Cardiac fibroblast (primary cell): ENCODE results near the gene ZNHIT1.
"Not testable (repeated sequence)": the region's sequence is repeated elsewhere in the genome, so short reads cannot be mapped to it uniquely, and the experiment has no call there.

Experiments used
- DNase-seq, 2 donors: peaks; one replicate each; pipeline versions ENCODE4 v3.0.0 to v3.0.0-alpha.2; 2010; ENCODE audit warnings: low read depth in 2 of 2
- H3K4me3 ChIP-seq, 2 donors: replicated peaks in 1 of 2; 1 replicate in 1 of 2; 2 replicates in 1 of 2; pipeline ENCODE4 v1.5.1; 2011; ENCODE audit warnings: low read depth in 2 of 2, low read length in 2 of 2, mild to moderate bottlenecking in 2 of 2, moderate library complexity in 1 of 2
- TF ChIP-seq, protein P1 (sequence below): IDR thresholded peaks from one replicate; pipeline ENCODE4 v1.5.1; 2011; ENCODE audit warnings: low read depth, mild to moderate bottlenecking, low read length, inconsistent platforms

ZNHIT1 gene

GRCh38 chr7:101245147-101245668, 27.2 kb downstream of the ZNHIT1 start:
- TF ChIP-seq, protein P1, sequence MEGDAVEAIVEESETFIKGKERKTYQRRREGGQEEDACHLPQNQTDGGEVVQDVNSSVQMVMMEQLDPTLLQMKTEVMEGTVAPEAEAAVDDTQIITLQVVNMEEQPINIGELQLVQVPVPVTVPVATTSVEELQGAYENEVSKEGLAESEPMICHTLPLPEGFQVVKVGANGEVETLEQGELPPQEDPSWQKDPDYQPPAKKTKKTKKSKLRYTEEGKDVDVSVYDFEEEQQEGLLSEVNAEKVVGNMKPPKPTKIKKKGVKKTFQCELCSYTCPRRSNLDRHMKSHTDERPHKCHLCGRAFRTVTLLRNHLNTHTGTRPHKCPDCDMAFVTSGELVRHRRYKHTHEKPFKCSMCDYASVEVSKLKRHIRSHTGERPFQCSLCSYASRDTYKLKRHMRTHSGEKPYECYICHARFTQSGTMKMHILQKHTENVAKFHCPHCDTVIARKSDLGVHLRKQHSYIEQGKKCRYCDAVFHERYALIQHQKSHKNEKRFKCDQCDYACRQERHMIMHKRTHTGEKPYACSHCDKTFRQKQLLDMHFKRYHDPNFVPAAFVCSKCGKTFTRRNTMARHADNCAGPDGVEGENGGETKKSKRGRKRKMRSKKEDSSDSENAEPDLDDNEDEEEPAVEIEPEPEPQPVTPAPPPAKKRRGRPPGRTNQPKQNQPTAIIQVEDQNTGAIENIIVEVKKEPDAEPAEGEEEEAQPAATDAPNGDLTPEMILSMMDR: no peak
- peak overlapping the region; percentile 94 to 97 for H3K4me3 ChIP-seq
- peak in 1 of 2 donors; percentile 20 for DNase-seq

- no peak for DNase-seq
- TF ChIP-seq, protein P1: no peak
- no peak overlapping the region for H3K4me3 ChIP-seq
These were observed 30.3 kb downstream of the ZNHIT1 start for GRCh38 chr7:101248276-101248675.

DNA sequence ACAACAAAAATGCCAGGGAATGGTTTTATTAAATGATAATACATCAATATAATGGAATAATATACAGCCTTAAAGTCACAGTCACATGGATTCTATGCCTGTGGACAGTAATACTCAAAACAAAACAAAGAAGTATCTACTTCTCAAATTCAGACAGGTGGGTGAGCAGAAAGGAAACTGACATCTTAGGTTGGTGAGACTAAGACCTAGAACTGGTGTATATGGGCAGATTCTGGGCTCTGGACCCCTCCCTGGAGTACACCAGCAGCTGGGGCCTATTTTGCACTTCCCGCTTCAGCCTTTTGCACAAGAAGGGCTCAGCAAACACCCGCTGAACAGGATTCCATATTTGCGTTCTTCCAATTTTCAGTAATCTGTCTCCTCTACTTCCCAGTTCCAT, 32.4 kb downstream of the ZNHIT1 start:
- TF ChIP-seq, protein P1: no peak
- no peak for DNase-seq
- no peak overlapping the region for H3K4me3 ChIP-seq

DNA sequence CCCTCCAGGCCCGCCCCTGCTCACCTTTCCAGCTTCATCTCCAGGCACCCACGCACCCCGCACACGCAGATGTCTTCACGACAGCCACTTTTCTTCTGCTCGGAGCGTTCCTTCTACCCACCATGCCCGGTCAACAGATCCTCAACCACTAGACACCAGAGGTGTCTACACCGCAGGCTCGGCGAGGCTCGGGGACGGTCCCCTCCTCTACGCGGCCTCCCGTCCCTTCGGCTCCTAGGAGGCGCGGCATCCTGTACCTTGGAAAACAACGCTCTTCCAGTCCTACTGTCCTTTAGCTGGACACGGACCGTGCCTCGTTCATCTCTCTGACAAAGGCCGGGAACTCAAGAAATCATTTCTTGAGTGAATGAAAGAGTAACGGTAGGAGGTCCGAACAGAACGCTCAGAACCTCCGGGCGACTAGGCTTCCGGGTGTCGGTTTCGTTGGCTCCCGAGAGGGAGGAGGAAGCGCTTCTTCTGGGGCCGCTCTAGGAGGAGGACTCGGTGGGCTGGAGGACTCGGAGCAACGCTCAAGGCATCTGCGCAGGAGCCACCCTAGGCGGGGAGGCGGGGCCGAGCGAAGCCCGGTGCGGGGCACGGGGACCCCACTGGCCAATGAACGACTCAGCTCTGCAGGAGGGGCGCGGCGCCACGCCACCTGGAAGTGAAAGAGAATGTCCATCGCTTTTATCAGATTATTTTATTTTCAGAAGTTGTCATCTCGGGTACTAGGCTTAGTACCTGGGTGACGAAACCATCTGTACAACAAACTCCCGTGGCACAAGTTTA, 34.1 kb downstream of the ZNHIT1 start:
- peak; percentile 99 for DNase-seq
- TF ChIP-seq, protein P1: peak; percentile 2
- H3K4me3 ChIP-seq: peak overlapping the region; percentile 94 to 95

DNA sequence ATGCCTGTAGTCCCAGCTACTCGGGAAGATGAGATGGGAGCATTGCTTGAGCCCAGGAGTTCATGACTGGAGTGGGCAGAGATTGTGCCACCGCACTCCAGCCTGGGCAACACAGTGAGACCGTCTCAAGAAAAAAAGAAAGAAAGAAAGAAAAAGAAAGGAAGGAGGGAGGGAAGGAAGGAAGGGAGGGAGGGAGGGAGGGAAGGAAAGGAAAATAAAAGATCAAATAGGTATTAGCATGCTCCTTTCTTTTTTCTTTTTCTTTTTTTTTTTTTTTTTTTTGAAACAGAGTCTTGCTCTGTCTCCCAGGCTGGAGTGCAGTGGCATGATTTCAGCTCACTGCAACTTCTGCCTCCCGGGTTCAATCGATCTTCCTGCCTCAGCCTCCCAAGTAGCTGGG, 35.2 kb downstream of the ZNHIT1 start:
- not testable (repeated sequence) for H3K4me3 ChIP-seq, DNase-seq

DNA sequence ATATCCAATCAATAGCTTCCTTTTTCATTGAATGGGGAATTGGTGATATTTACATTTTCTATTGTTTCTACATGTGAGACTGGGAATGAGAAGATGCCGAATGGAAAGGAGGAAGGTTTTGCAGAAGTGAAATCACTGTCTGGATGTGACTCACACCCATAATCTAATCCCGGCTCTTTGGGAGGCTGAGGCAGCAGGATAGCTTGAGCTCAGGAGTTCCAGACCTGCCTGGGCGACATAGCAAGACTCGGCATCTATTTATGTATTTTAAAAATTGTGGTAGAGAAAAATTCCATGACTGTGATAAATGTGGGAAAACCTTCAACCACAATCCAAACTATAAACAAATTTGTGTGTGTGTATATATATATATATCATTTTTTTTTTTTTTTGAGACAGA, 37.8 kb downstream of the ZNHIT1 start:
- no peak for DNase-seq
- TF ChIP-seq, protein P1: no peak
- H3K4me3 ChIP-seq: no peak overlapping the region

DNA sequence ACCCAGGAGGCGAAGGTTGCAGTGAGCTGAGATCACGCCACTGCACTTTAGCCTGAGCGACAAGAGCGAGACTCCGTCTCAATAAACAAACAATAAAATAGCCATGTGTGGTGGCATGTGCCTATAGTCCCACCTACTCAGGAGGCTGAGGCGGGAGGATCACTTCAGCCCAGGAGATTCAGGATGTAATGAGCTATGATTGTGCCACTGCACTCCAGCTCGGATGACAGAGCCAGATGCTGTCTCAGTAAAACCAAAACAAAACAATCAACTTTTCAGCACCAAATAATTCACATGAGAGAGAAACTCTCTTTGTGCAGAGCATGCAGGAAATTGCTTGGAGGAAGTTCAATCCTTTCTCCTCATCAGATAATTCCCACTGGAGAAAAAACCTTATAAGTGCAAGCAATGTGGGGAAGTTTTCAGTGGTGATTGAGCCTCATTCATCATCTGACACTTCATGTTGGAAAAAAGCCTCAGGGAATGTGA, 40.3 kb downstream of the ZNHIT1 start:
- TF ChIP-seq, protein P1: no peak
- H3K4me3 ChIP-seq: no peak overlapping the region
- no peak for DNase-seq

DNA sequence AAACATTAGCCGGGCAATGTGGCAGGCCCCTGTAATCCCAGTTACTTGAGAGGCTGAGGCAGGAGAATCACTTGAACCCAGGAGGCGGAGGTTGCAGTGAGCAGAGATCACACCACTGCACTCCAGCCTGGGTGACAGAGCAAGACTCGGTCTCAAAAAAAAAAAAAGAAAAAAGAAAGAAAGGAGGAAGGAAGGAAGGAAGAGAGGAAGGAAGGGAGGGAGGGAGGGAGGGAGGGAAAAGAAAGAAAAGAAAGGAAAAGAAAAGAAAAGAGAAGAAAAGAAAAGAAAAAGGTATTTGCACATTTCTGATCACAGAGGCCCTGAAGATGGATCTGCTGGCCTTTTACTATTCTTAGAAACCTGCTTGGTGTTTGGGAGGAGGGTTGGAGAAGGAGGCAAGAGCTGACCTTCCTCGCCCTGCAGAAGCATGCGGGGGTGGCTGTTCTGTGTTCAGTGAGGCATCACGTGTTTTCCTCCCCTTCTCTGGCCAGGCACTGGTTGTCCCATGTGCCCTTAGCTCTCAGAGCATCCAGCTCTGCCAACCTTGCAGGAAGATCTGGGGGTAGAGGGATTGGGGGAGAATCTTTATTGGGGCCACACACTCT, 46.2 kb downstream of the ZNHIT1 start:
- peak in 1 of 2 donors; percentile 53 for DNase-seq
- H3K4me3 ChIP-seq: not testable (repeated sequence)
